ENCODE measurements around the gene CRB2. TPM values are rescaled to one million over a fixed set of nuclear protein-coding genes. Genes with fewer than 3 reads are reported as not detected.

The CRB2 gene
- total RNA-seq, 6 donors from 2014 or later: 0.13 to 0.23 TPM; not detected in 4

GRCh38 chr9:123370108-123370507 lies 14.1 kb downstream of the CRB2 start:
- WGBS, 2 donors: 80 to 90% methylated on average over 1 to 13 of the region's 13 CpGs
- Histone ChIP-seq H3K36me3 (no peaks in the 10 kb centered on the region), H3K4me3 (no peak overlapping the region), H3K27ac (no peak overlapping the region), H3K27me3 (peaks cover 0 to 26% (median 9%) of the 10 kb centered on the region in 4 donors), H3K9me3 (no peaks in the 10 kb centered on the region), H3K4me1 (peaks cover 0 to 14% (median 5%) of the 10 kb centered on the region in 4 donors)
- TF ChIP-seq POLR2A (IDR thresholded peaks at IDR 0.05): no peak
- TF ChIP-seq, protein P1, sequence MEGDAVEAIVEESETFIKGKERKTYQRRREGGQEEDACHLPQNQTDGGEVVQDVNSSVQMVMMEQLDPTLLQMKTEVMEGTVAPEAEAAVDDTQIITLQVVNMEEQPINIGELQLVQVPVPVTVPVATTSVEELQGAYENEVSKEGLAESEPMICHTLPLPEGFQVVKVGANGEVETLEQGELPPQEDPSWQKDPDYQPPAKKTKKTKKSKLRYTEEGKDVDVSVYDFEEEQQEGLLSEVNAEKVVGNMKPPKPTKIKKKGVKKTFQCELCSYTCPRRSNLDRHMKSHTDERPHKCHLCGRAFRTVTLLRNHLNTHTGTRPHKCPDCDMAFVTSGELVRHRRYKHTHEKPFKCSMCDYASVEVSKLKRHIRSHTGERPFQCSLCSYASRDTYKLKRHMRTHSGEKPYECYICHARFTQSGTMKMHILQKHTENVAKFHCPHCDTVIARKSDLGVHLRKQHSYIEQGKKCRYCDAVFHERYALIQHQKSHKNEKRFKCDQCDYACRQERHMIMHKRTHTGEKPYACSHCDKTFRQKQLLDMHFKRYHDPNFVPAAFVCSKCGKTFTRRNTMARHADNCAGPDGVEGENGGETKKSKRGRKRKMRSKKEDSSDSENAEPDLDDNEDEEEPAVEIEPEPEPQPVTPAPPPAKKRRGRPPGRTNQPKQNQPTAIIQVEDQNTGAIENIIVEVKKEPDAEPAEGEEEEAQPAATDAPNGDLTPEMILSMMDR (IDR thresholded peaks at IDR 0.05): no peak
- TF ChIP-seq EP300 (IDR thresholded peaks at IDR 0.05): no peak
- TF ChIP-seq POLR2AphosphoS5 (IDR thresholded peaks at IDR 0.05): no peak
- ATAC-seq (ENCODE audit: low FRiP score in 2 of 2): no peak
- DNase-seq: peak in 1 of 2 donors; percentile 63

DNA sequence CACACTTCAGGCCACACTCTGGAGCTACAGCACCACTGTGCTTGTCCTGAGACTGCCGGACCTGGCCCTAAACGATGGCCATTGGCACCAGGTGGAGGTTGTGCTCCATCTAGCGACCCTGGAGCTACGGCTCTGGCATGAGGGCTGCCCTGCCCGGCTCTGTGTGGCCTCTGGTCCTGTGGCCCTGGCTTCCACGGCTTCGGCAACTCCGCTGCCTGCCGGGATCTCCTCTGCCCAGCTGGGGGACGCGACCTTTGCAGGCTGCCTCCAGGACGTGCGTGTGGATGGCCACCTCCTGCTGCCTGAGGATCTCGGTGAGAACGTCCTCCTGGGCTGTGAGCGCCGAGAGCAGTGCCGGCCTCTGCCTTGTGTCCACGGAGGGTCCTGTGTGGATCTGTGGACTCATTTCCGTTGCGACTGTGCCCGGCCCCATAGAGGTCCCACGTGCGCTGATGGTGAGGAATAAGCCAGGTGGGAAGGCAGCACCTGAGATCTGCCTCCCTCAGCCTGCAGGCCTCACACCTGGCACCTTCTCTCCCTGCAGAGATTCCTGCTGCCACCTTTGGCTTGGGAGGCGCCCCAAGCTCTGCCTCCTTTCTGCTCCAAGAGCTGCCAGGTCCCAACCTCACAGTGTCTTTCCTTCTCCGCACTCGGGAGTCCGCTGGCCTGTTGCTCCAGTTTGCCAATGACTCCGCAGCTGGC lies 14.7 kb downstream of the CRB2 start:
- Histone ChIP-seq H3K9me3 (no peaks in the 10 kb centered on the region), H3K27ac (no peak overlapping the region), H3K4me1 (peaks cover 0 to 17% (median 7%) of the 10 kb centered on the region in 4 donors), H3K36me3 (no peaks in the 10 kb centered on the region), H3K4me3 (no peak overlapping the region), H3K27me3 (peaks cover 0 to 26% (median 9%) of the 10 kb centered on the region in 4 donors)
- peak in 1 of 2 donors; percentile 75 for DNase-seq
- no peak for TF ChIP-seq EP300 (IDR thresholded peaks at IDR 0.05)
- no peak for TF ChIP-seq POLR2A (IDR thresholded peaks at IDR 0.05)
- no peak for TF ChIP-seq POLR2AphosphoS5 (IDR thresholded peaks at IDR 0.05)
- TF ChIP-seq, protein P1 (IDR thresholded peaks at IDR 0.05): no peak
- ATAC-seq (ENCODE audit: low FRiP score in 2 of 2): no peak
- WGBS, 2 donors: 81 to 85% methylated on average over 12 to 29 of the region's 29 CpGs

DNA sequence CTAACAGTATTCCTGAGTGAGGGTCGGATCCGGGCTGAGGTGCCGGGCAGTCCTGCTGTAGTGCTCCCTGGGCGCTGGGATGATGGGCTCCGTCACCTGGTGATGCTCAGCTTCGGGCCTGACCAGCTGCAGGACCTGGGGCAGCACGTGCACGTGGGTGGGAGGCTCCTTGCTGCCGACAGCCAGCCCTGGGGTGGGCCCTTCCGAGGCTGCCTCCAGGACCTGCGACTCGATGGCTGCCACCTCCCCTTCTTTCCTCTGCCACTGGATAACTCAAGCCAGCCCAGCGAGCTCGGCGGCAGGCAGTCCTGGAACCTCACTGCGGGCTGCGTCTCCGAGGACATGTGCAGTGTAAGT lies 15.2 kb downstream of the CRB2 start:
- Histone ChIP-seq H3K4me1 (peaks cover 0 to 21% (median 9%) of the 10 kb centered on the region in 4 donors), H3K4me3 (no peak overlapping the region), H3K27me3 (peaks cover 0 to 26% (median 9%) of the 10 kb centered on the region in 4 donors), H3K9me3 (no peaks in the 10 kb centered on the region), H3K27ac (no peak overlapping the region), H3K36me3 (no peaks in the 10 kb centered on the region)
- 81 to 90% methylated on average over 2 to 16 of the region's 18 CpGs for WGBS, 2 donors
- TF ChIP-seq, protein P1 (IDR thresholded peaks at IDR 0.05): no peak
- no peak for TF ChIP-seq EP300 (IDR thresholded peaks at IDR 0.05)
- no peak for TF ChIP-seq POLR2A (IDR thresholded peaks at IDR 0.05)
- TF ChIP-seq POLR2AphosphoS5 (IDR thresholded peaks at IDR 0.05): no peak
- peak in 1 of 2 donors; percentile 74 for DNase-seq
- ATAC-seq (ENCODE audit: low FRiP score in 2 of 2): no peak

DNA sequence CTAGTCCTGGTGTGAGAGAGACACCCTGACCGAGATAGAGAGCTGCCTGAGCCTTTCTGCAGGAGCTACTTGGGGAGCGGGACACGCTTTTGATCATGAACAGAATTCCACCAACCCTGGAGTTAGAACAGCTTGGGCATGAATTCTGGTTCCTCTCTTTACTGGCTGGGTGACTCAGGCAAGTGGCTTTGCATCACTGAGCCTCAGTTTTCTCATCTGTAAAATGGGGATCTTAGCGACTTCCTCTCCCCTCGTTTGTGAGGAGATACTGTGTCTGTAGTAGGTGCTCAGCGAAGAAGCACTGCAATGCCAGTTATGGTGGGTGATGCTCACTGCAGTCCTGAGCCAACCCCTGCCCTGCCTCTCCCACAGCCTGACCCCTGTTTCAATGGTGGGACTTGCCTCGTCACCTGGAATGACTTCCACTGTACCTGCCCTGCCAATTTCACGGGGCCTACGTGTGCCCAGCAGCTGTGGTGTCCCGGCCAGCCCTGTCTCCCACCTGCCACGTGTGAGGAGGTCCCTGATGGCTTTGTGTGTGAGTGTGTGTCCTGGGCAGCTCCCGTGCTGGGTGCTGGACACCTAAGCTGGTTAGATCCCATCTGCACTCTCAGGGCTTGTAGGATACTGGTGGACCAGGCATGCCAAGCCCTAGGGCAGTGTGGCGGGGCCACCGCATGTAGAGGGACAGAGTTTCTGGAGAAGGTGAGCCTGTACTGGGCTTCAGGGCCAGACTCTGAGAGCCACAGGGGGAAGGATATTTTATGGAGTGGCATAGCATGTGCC lies 16.0 kb downstream of the CRB2 start:
- no peak for ATAC-seq (ENCODE audit: low FRiP score in 2 of 2)
- Histone ChIP-seq H3K27ac (no peak overlapping the region), H3K27me3 (peaks cover 0 to 26% (median 9%) of the 10 kb centered on the region in 4 donors), H3K9me3 (no peaks in the 10 kb centered on the region), H3K4me1 (peaks cover 0 to 21% (median 9%) of the 10 kb centered on the region in 4 donors), H3K4me3 (no peak overlapping the region), H3K36me3 (no peaks in the 10 kb centered on the region)
- WGBS, 2 donors: 86 to 93% methylated on average over 6 to 11 of the region's 14 CpGs
- DNase-seq: no peak
- no peak for TF ChIP-seq POLR2A (IDR thresholded peaks at IDR 0.05)
- no peak for TF ChIP-seq EP300 (IDR thresholded peaks at IDR 0.05)
- TF ChIP-seq, protein P1 (IDR thresholded peaks at IDR 0.05): no peak
- no peak for TF ChIP-seq POLR2AphosphoS5 (IDR thresholded peaks at IDR 0.05)

Data from upper lobe of left lung (tissue), 6 donors.